H1 (cell line): Measurements from ENCODE around the gene BGLAP. TPM values are rescaled to one million over a fixed set of nuclear protein-coding genes. Genes with fewer than 3 reads are reported as not detected.

Experiments used
- CTCF ChIA-PET: fragments of 300-600 bp; sonication (Branson Sonifier 250); formaldehyde crosslinking; loops from one replicate; lab custom pipeline; 2021; ENCODE audit not compliant: partially characterized antibody; lab: Charles Lee
- POLR2A ChIA-PET: fragments of 300-600 bp; sonication (Branson Sonifier 250); formaldehyde crosslinking; loops from one replicate; lab custom pipeline; 2021; ENCODE audit warnings: inconsistent platforms; ENCODE audit not compliant: partially characterized antibody; lab: Charles Lee
- DNase-seq, 2 experiments: peaks; one replicate each; pipeline versions ENCODE4 v3.0.0 to v3.0.0-alpha.2; 2010 to 2022; ENCODE audit warnings: low spot score in 2 of 2, low read depth in 1 of 2, mixed read lengths in 1 of 2
- FAIRE-seq: peaks from 2 replicates; lab custom pipeline; 2011; peaks lifted over from hg19 to GRCh38; lab: Jason Lieb, UNC
- H2AFZ ChIP-seq: 2 replicates; pipeline ENCODE4 v1.8.1; 2012; ENCODE audit warnings: low read length, inconsistent platforms
- H2AK5ac ChIP-seq: 2 replicates; pipeline ENCODE4 v1.6.1; 2013; ENCODE audit warnings: low read depth, low read length
- H2BK120ac ChIP-seq: replicated peaks from 2 replicates; pipeline ENCODE3; 2013; ENCODE audit warnings: low read depth, low read length, inconsistent platforms
- H2BK12ac ChIP-seq: 2 replicates; pipeline ENCODE4 v1.6.1; 2013; ENCODE audit warnings: low read depth, low read length
- H2BK15ac ChIP-seq: 2 replicates; pipeline ENCODE4 v1.6.1; 2013; ENCODE audit warnings: low read length
- H2BK20ac ChIP-seq: 2 replicates; pipeline ENCODE4 v1.6.1; 2013; ENCODE audit warnings: low read length
- H2BK5ac ChIP-seq: 2 replicates; pipeline ENCODE4 v1.6.1; 2013; ENCODE audit warnings: low read depth, low read length
- H3K14ac ChIP-seq: 2 replicates; pipeline ENCODE4 v1.6.1; 2013; ENCODE audit warnings: inconsistent platforms; ENCODE audit not compliant: insufficient read length
- H3K18ac ChIP-seq: 2 replicates; pipeline ENCODE4 v1.6.1; 2013; ENCODE audit warnings: low read length; ENCODE audit errors: extremely low read depth
- H3K23ac ChIP-seq: 2 replicates; pipeline ENCODE4 v1.6.1; 2013; ENCODE audit warnings: inconsistent platforms; ENCODE audit not compliant: insufficient read length
- H3K23me2 ChIP-seq: 2 replicates; pipeline ENCODE4 v1.6.1; 2013; ENCODE audit warnings: low read depth, low read length
- H3K27ac ChIP-seq: 2 replicates; pipeline ENCODE4 v1.6.1; 2011; ENCODE audit warnings: low read depth, low read length, inconsistent platforms
- H3K27me3 ChIP-seq, 4 experiments: replicated peaks in 1 of 4; 1 replicate in 1 of 4; 2 replicates in 3 of 4; pipeline versions ENCODE4 v1.6.1 to v1.8.1; 2011 to 2013; ENCODE audit warnings: low read length in 3 of 4, mild to moderate bottlenecking in 3 of 4, inconsistent platforms in 2 of 4, mixed read lengths in 2 of 4, moderate library complexity in 1 of 4; ENCODE audit not compliant: control insufficient read depth in 3 of 4, insufficient read depth in 3 of 4; ENCODE audit errors: extremely low read depth in 1 of 4
- H3K36me3 ChIP-seq, 4 experiments: 2 replicates each; pipeline versions ENCODE4 v1.6.1 to v1.8.1; 2011 to 2013; ENCODE audit warnings: mild to moderate bottlenecking in 4 of 4, low read length in 3 of 4, moderate library complexity in 2 of 4, control low read depth in 1 of 4, inconsistent platforms in 1 of 4; ENCODE audit not compliant: insufficient read depth in 4 of 4, control insufficient read depth in 2 of 4
- H3K4ac ChIP-seq: replicated peaks from 2 replicates; pipeline ENCODE3; 2013; ENCODE audit warnings: low read length, low read depth, mixed read lengths, inconsistent platforms; ENCODE audit not compliant: insufficient read length
- H3K4me1 ChIP-seq, 4 experiments: replicated peaks in 1 of 4; 1 replicate in 1 of 4; 2 replicates in 3 of 4; pipeline versions ENCODE4 v1.6.1 to v1.8.1; 2011 to 2013; ENCODE audit warnings: low read length in 3 of 4, inconsistent platforms in 2 of 4, mixed read lengths in 1 of 4; ENCODE audit not compliant: insufficient read depth in 4 of 4, control insufficient read depth in 3 of 4
- H3K4me2 ChIP-seq, 2 experiments: 2 replicates each; pipeline versions ENCODE4 v1.6.1 to v1.8.1; 2011 to 2013; ENCODE audit warnings: low read depth in 2 of 2, low read length in 2 of 2, control low read depth in 1 of 2, inconsistent platforms in 1 of 2, mild to moderate bottlenecking in 1 of 2; ENCODE audit not compliant: insufficient read depth in 1 of 2
- H3K4me3 ChIP-seq, 4 experiments: fragments of 200-600, 300-600 bp in 1 of 4; sonication (generic), shearing (Covaris generic), sonication (Bioruptor Twin) in 1 of 4; 2 replicates each; pipeline versions ENCODE4 v1.5.1 to v1.8.1; 2011 to 2016; ENCODE audit warnings: low read length in 4 of 4, low read depth in 3 of 4, control low read depth in 2 of 4, inconsistent platforms in 2 of 4, mild to moderate bottlenecking in 2 of 4, mixed read lengths in 1 of 4, moderate library complexity in 1 of 4; ENCODE audit not compliant: insufficient read depth in 2 of 4; ENCODE audit errors: extremely low read depth in 1 of 4
- H3K56ac ChIP-seq: replicated peaks from 2 replicates; pipeline ENCODE3; 2013; ENCODE audit warnings: low read depth, mild to moderate bottlenecking, mixed read lengths, low read length, inconsistent platforms; ENCODE audit not compliant: insufficient read length
- H3K79me1 ChIP-seq: 2 replicates; pipeline ENCODE4 v1.6.1; 2013; ENCODE audit warnings: low read depth, low read length, control low read depth
- H3K79me2 ChIP-seq, 2 experiments: 2 replicates each; pipeline versions ENCODE4 v1.6.1 to v1.8.1; 2012 to 2013; ENCODE audit warnings: low read length in 2 of 2, mild to moderate bottlenecking in 2 of 2, inconsistent platforms in 1 of 2; ENCODE audit not compliant: insufficient read depth in 2 of 2, control insufficient read depth in 1 of 2
- H3K9ac ChIP-seq, 4 experiments: replicated peaks in 1 of 4; 1 replicate in 1 of 4; 2 replicates in 3 of 4; pipeline versions ENCODE4 v1.6.1 to v1.8.1; 2011 to 2013; ENCODE audit warnings: low read depth in 3 of 4, low read length in 3 of 4, control low read depth in 2 of 4, mild to moderate bottlenecking in 2 of 4, moderate library complexity in 2 of 4, inconsistent platforms in 1 of 4; ENCODE audit errors: extremely low read depth in 1 of 4
- H3K9me3 ChIP-seq, 2 experiments: 2 replicates each; pipeline versions ENCODE4 v1.6.1 to v1.8.1; 2012 to 2013; ENCODE audit warnings: mild to moderate bottlenecking in 2 of 2, moderate library complexity in 2 of 2, control low read depth in 1 of 2, inconsistent platforms in 1 of 2, low read depth in 1 of 2, low read length in 1 of 2, mixed read lengths in 1 of 2; ENCODE audit not compliant: insufficient read depth in 2 of 2
- H4K20me1 ChIP-seq, 2 experiments: replicated peaks in 1 of 2; 2 replicates each; pipeline versions ENCODE3 to v1.8.1; 2011 to 2013; ENCODE audit warnings: inconsistent platforms in 2 of 2, low read length in 2 of 2, mild to moderate bottlenecking in 1 of 2; ENCODE audit not compliant: insufficient read depth in 2 of 2, control insufficient read depth in 1 of 2
- H4K5ac ChIP-seq: 2 replicates; pipeline ENCODE4 v1.6.1; 2013; ENCODE audit warnings: low read length, low read depth, mixed read lengths, inconsistent platforms; ENCODE audit not compliant: insufficient read length
- H4K8ac ChIP-seq: 2 replicates; pipeline ENCODE4 v1.8.0; 2013; ENCODE audit warnings: mild to moderate bottlenecking, moderate library complexity, low read length, inconsistent platforms; ENCODE audit not compliant: insufficient read depth; ENCODE audit errors: extremely low read depth
- H4K91ac ChIP-seq: replicated peaks from 2 replicates; pipeline ENCODE3; 2013; ENCODE audit warnings: low read length, mixed read lengths, inconsistent platforms; ENCODE audit not compliant: insufficient read length
- BRCA1 ChIP-seq: IDR thresholded peaks from 2 replicates; pipeline ENCODE4 v1.6.1; 2012; ENCODE audit warnings: low read depth, low read length, improper control_type of control experiment
- CHD2 ChIP-seq: IDR thresholded peaks from 2 replicates; pipeline ENCODE4 v1.6.1; 2012; ENCODE audit warnings: low read length, improper control_type of control experiment
- E2F6 ChIP-seq: IDR thresholded peaks from 2 replicates; pipeline ENCODE4 v1.6.1; 2012; ENCODE audit warnings: inconsistent platforms
- GTF2F1 ChIP-seq: IDR thresholded peaks from 2 replicates; pipeline ENCODE4 v1.6.1; 2012; ENCODE audit warnings: low read depth, low read length, improper control_type of control experiment, borderline replicate concordance
- HDAC6 ChIP-seq: IDR thresholded peaks from one replicate; pipeline ENCODE4 v1.7.1; 2012; ENCODE audit warnings: low read depth, mild to moderate bottlenecking, inconsistent platforms, low read length, moderate library complexity
- KDM5A ChIP-seq: fragments of 200-600 bp; IDR thresholded peaks from 2 replicates; pipeline ENCODE4 v1.7.1; 2012; ENCODE audit warnings: mild to moderate bottlenecking, low read length, inconsistent platforms, mixed read lengths
- NANOG ChIP-seq: IDR thresholded peaks from 2 replicates; pipeline ENCODE4 v1.6.1; 2011; ENCODE audit warnings: low read length, low read depth, mild to moderate bottlenecking, inconsistent platforms; ENCODE audit not compliant: insufficient read depth, poor library complexity, severe bottlenecking
- RBBP5 ChIP-seq: IDR thresholded peaks from 2 replicates; pipeline ENCODE4 v1.7.1; 2012; ENCODE audit warnings: low read depth, mild to moderate bottlenecking, inconsistent platforms, low read length, moderate library complexity, borderline replicate concordance
- SIRT6 ChIP-seq: IDR thresholded peaks from one replicate; pipeline ENCODE4 v1.7.1; 2012; ENCODE audit warnings: low read length, inconsistent platforms
- TAF7 ChIP-seq: optimal IDR thresholded peaks from 2 replicates; pipeline ENCODE3; 2011; ENCODE audit warnings: low read depth, mild to moderate bottlenecking, inconsistent platforms, low read length, moderate library complexity, borderline replicate concordance
- WGBS, 2 experiments: shearing (Covaris generic) in 1 of 2; methylation state at CpG; one replicate each; pipeline versions ENCODE4 v1.1.6 to v1.1.7; 2013 to 2015; ENCODE audit warnings: low lambda C conversion rate in 2 of 2, mixed read lengths in 2 of 2, inconsistent platforms in 1 of 2, low coverage in 1 of 2, missing lambda C conversion rate in 1 of 2; ENCODE audit not compliant: insufficient replicate concordance in 2 of 2, insufficient coverage in 1 of 2, insufficient read length in 1 of 2; ENCODE audit errors: extremely low coverage in 1 of 2, missing lambda C conversion rate in 1 of 2; 5-methylcytosine and 5-hydroxymethylcytosine counted together
- polyA plus RNA-seq, 7 experiments: library from polyadenylated mRNA; depleted of rRNA in 3 of 7; stranded (reverse) in 5 of 7; unstranded in 2 of 7; fragments of >200 nt in 5 of 7; fragments of 200-250 nt in 2 of 7; gene quantifications; 1 replicate in 5 of 7; 2 replicates in 1 of 7; 4 replicates in 1 of 7; pipeline versions ENCODE4 v1.2.1 to v1.2.3, GENCODE V29; 2011 to 2013; ENCODE audit warnings: missing spikeins in 2 of 7, mixed read lengths in 2 of 7
- total RNA-seq: library from RNA; stranded (reverse); fragmentation: NEBNext Ultra II Directional; extraction: Animal tissue kit (Norgen Biotek cat#: 25700); gene quantifications from 2 replicates; pipeline ENCODE4 v1.2.1, GENCODE V29; 2021
- TF ChIP-seq, protein P1 (sequence below): IDR thresholded peaks from 2 replicates; pipeline ENCODE4 v1.6.1; 2012; ENCODE audit warnings: inconsistent platforms

The BGLAP gene
- total and polyA plus RNA-seq, 2 of the 8 experiments (the other 6 are each of a cell fraction or from before 2014, with no cell fraction given) = 1.2 to 1.5 TPM

DNA sequence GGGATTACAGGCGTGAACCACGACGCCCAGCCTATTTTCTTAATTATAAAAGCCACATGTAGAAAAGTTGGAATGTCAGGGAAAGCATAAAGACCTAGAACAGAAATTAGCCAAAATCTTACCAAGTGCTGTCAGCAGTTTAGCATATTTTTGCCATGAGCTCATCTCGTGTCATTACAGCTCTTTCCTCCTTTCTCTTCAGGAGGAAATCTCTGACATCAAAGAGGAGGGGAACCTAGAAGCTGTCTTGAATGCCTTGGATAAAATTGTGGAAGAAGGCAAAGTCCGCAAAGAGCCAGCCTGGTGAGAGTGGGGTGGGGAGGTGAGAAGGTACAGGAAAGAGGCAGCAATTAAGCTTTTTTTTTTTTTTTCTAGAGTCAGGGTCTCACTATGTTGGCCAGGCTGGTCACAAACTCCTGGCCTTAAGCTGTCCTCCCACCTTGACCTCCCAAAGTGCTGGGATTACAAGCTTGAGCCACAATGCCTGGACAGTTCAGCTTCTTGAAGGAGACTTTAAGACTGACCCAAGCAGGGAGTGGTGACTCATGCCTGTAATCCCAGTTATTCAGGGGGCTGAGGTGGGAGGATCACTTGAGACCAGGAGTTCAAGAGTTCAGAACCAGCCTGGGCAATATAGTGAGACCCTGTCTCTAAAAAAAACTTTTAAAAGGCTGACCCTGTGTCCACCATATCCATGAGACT is 8.4 kb upstream of the BGLAP start:
- H3K23ac ChIP-seq = no peak overlapping the region
- no peak overlapping the region for H2BK15ac ChIP-seq
- peaks cover 11 to 39% (median 22%) of the 10 kb centered on the region in 4 experiments; a peak in 6 of 8 replicates for H3K36me3 ChIP-seq
- H2BK5ac ChIP-seq = no peak overlapping the region
- ChIA-PET CTCF (interaction anchor here (0.6 to 47.2 kb wide), 9 partner anchors 8 to 396 kb away, joined by 3 to 1265 read pairs (median 5); partner anchors contain the start of genes PAQR6, PMF1 and SEMA4A), POLR2A (interaction anchor here (0.6 to 12.7 kb wide), 7 partner anchors 9 to 86 kb away, joined by 3 to 82 read pairs (median 3); partner anchors contain the start of genes BGLAP and PAQR6)
- H3K79me2 ChIP-seq = no peaks in the 10 kb centered on the region
- H3K27me3 ChIP-seq = no peaks in the 10 kb centered on the region
- no peak overlapping the region for H3K4ac ChIP-seq
- H4K5ac ChIP-seq = no peak overlapping the region
- no peaks in the 10 kb centered on the region for H3K4me1 ChIP-seq
- no peak overlapping the region for H2AFZ ChIP-seq
- H2AK5ac ChIP-seq = no peak overlapping the region
- no peak overlapping the region for H3K27ac ChIP-seq
- no peak overlapping the region for H3K14ac ChIP-seq
- H4K20me1 ChIP-seq = peaks cover 0 to 4% of the 10 kb centered on the region in 2 experiments
- H2BK12ac ChIP-seq = no peak overlapping the region
- peaks cover under 1% of the 10 kb centered on the region for H3K79me1 ChIP-seq
- no peak for FAIRE-seq
- H4K8ac ChIP-seq = no peak overlapping the region
- H2BK120ac ChIP-seq = no peak overlapping the region
- H2BK20ac ChIP-seq = no peak overlapping the region
- H3K4me3 ChIP-seq = no peak overlapping the region
- H4K91ac ChIP-seq = no peak overlapping the region
- 89% methylated on average over 5 of the region's 5 CpGs; no CpG with 5 or more reads in 1 of the 2 experiments for WGBS, 2 experiments
- no peak for DNase-seq
- H3K56ac ChIP-seq = no peak overlapping the region
- H3K9ac ChIP-seq = no peak overlapping the region
- H3K23me2 ChIP-seq = no peaks in the 10 kb centered on the region
- no peak overlapping the region for H3K18ac ChIP-seq
- H3K9me3 ChIP-seq = no peaks in the 10 kb centered on the region
- no peak overlapping the region for H3K4me2 ChIP-seq
- TF ChIP-seq BRCA1 = no peak
- TF ChIP-seq, protein P1, sequence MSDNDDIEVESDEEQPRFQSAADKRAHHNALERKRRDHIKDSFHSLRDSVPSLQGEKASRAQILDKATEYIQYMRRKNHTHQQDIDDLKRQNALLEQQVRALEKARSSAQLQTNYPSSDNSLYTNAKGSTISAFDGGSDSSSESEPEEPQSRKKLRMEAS = no peak
- TF ChIP-seq RBBP5 = no peak
- TF ChIP-seq CHD2 = no peak
- TF ChIP-seq TAF7 = no peak
- no peak for TF ChIP-seq NANOG
- TF ChIP-seq HDAC6 = no peak
- no peak for TF ChIP-seq GTF2F1
- no peak for TF ChIP-seq SIRT6
- TF ChIP-seq E2F6 = no peak
- no peak for TF ChIP-seq KDM5A
